BJ (cell line): ENCODE measurements around the gene MYOM3. TPM values are rescaled to one million over a fixed set of nuclear protein-coding genes. Genes with fewer than 3 reads are reported as not detected.

Experiments used
- CTCF ChIA-PET: fragments of 350-600 bp; formaldehyde crosslinking; extraction: SDS; loops from one replicate; lab custom pipeline; 2021; ENCODE audit warnings: antibody characterized with exemption, inconsistent platforms; lab: Yijun Ruan, JAX
- POLR2A ChIA-PET: fragments of 300-600 bp; sonication (Branson Sonifier 250); formaldehyde crosslinking; extraction: SDS; loops from one replicate; lab custom pipeline; 2021; ENCODE audit warnings: antibody characterized with exemption; lab: Charles Lee
- DNase-seq: peaks from one replicate; pipeline ENCODE4 v3.0.0-alpha.2; 2011; ENCODE audit warnings: low read depth
- H3K27me3 ChIP-seq: 2 replicates; pipeline ENCODE4 v1.6.0; 2011; ENCODE audit warnings: low read length; ENCODE audit not compliant: control insufficient read depth, insufficient read depth
- H3K36me3 ChIP-seq: 2 replicates; pipeline ENCODE4 v1.5.1; 2011; ENCODE audit warnings: low read length; ENCODE audit not compliant: control insufficient read depth, insufficient read depth
- H3K4me3 ChIP-seq: 2 replicates; pipeline ENCODE4 v1.5.1; 2011; ENCODE audit warnings: low read depth, mild to moderate bottlenecking, control low read depth, low read length
- polyA plus RNA-seq: library from polyadenylated mRNA; depleted of rRNA; stranded (reverse); fragments of >200 nt; gene quantifications from 2 replicates; pipeline ENCODE4 v1.2.3, GENCODE V29; 2011
- TF ChIP-seq, protein P1 (sequence below): IDR thresholded peaks from 2 replicates; pipeline ENCODE4 v1.5.1; 2011; ENCODE audit warnings: low read depth, mild to moderate bottlenecking, control low read depth, inconsistent platforms, low read length, moderate library complexity; ENCODE audit not compliant: insufficient read depth

Gene MYOM3
- polyA plus RNA-seq, 1 experiment: not detected

DNA sequence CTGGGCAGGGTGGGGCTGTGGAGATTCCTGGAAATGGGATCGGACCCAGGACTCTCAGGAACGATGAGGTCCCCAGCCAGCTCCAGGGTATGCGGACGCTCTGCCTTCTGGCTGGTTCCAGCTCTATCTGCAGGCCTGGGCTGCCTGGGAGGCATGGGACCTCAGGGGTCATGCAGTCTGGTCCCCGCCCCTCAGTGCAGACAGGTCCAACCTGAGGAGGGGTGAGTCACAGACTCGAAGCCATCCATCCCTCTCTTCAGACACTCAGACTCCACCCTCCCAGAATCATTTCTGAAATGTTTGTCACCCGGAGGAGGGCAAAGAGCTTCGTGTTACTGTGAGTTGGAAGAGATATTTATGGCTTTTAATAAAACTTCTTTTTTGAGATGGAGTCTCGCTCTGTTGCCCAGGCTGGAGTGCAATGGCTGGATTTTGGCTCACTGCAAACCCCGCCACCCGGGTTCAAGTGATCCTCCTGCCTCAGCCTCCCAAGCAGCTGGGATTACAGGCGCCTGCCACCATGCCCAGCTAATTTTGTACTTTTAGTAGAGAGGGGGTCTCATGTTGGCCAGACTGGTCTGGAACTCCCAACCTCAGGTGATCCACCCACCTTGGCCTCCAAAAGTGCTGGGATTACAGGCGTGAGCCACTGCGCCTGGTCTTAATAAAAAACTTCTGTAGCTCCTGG is 5.9 kb upstream of the MYOM3 start:
- no peak for DNase-seq
- POLR2A ChIA-PET: no interaction called here

DNA sequence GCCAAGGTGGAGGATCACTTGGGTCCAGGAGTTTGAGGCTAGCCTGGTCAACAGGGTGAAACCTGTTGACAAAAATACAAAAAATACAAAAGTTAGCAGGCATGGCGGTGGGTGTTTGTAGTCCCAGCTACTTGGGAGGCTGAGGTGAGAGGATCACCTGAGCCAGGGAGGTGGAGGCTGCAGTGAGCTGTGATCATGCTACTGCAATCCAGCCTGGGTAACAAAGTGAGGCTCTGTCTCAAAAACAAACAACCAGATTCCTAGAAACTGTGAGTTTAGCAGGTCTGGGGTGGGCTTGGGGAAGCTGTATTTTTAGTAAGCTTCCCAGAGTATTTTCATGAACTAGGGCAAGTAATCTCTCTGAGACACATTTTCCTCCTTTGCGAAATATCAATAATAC is 5.2 kb upstream of the MYOM3 start:
- Histone ChIP-seq H3K27me3 (0 out of 2 replicates have a peak, but pooled peaks cover 2% of the 10 kb centered on the region), H3K4me3 (no peak overlapping the region), H3K36me3 (no peaks in the 10 kb centered on the region)
- POLR2A ChIA-PET: no interaction called here
- DNase-seq: no peak
- CTCF ChIA-PET: interaction anchor here (4.0 kb wide), 1 partner anchor 33 kb away, joined by 20 read pairs; no protein-coding TSS in a partner anchor
- TF ChIP-seq, protein P1, sequence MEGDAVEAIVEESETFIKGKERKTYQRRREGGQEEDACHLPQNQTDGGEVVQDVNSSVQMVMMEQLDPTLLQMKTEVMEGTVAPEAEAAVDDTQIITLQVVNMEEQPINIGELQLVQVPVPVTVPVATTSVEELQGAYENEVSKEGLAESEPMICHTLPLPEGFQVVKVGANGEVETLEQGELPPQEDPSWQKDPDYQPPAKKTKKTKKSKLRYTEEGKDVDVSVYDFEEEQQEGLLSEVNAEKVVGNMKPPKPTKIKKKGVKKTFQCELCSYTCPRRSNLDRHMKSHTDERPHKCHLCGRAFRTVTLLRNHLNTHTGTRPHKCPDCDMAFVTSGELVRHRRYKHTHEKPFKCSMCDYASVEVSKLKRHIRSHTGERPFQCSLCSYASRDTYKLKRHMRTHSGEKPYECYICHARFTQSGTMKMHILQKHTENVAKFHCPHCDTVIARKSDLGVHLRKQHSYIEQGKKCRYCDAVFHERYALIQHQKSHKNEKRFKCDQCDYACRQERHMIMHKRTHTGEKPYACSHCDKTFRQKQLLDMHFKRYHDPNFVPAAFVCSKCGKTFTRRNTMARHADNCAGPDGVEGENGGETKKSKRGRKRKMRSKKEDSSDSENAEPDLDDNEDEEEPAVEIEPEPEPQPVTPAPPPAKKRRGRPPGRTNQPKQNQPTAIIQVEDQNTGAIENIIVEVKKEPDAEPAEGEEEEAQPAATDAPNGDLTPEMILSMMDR: no peak

More for the DNA sequence above, 5.9 kb upstream of the MYOM3 start:
- H3K4me3 ChIP-seq: no peak overlapping the region
- H3K27me3 ChIP-seq: 0 out of 2 replicates have a peak, but pooled peaks cover 2% of the 10 kb centered on the region
- no peaks in the 10 kb centered on the region for H3K36me3 ChIP-seq
- CTCF ChIA-PET: interaction anchor here (4.0 kb wide), 1 partner anchor 32 kb away, joined by 20 read pairs; no protein-coding TSS in a partner anchor
- TF ChIP-seq, protein P1: no peak

DNA sequence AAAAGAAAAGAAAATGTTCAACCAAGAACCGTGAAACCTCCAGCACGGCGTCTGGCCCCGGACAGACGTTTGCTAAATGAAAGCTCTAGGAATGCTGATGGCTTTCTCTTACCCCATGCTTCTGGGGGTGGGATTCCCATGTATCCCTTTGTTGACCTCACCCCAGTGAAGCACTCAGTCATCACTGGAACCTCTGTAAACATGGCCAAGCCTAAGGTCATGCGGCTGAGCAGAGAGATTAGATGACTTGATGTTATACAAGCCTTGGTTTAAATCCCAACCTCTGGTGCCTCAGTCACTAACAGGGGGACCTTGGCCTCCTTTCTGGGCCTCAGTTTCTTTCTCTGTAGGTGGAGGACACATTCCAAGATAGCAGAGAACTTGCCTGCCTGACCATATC is 2.8 kb upstream of the MYOM3 start:
- Histone ChIP-seq H3K27me3 (0 out of 2 replicates have a peak, but pooled peaks cover 2% of the 10 kb centered on the region), H3K36me3 (no peaks in the 10 kb centered on the region), H3K4me3 (no peak overlapping the region)
- ChIA-PET POLR2A (no interaction called here), CTCF (no interaction called here)
- TF ChIP-seq, protein P1: no peak
- DNase-seq: no peak

GRCh38 chr1:24113641-24114033 is 1.7 kb upstream of the MYOM3 start:
- H3K36me3 ChIP-seq: no peaks in the 10 kb centered on the region
- no peak for DNase-seq
- TF ChIP-seq, protein P1: no peak
- POLR2A ChIA-PET: no interaction called here
- CTCF ChIA-PET: no interaction called here
- H3K27me3 ChIP-seq: 0 out of 2 replicates have a peak, but pooled peaks cover 2% of the 10 kb centered on the region
- no peak overlapping the region for H3K4me3 ChIP-seq

DNA sequence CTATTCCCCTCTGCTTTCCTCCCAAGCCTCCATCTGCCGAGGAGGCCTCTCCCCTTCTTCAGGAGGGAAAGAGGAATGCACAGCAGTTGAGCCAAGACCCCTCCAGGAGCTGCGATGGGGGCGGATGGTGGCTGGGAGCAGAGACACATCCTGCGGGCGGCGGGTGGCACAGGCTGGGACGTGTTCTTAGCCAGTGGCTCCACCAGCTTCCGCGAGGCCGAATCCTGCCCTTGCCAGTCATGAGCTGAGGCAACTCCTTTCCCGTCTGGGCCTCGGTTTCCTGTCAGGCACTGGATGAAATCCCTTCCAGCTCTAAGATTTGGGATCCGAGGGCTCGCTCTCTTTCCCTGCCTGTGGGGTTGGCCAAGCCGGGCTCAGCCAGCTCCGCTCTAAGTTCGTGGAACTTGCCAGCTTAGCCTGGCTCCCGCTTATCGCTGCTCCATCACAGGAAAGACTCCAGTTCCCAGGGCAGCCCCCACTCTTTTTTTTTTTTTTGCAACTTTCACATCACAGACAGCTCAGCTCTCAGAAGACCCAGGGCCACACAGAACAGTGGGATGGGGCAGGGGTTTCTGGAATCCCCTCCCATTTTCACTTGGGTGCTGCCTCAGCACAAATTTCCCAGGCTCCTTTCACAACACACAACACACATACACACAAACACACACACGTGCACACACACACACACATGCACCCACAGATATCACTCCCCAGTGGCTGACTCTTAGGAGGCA is 506 bp downstream of the MYOM3 start:
- Histone ChIP-seq H3K27me3 (0 out of 2 replicates have a peak, but pooled peaks cover 2% of the 10 kb centered on the region), H3K36me3 (no peaks in the 10 kb centered on the region), H3K4me3 (no peak overlapping the region)
- ChIA-PET POLR2A (no interaction called here), CTCF (interaction anchor here (0.7 to 2.5 kb wide), 7 partner anchors 10 to 87 kb away, joined by 3 to 15 read pairs (median 6); no protein-coding TSS in a partner anchor)
- TF ChIP-seq, protein P1: no peak
- no peak for DNase-seq
